GF-D8 (cell line): Measurements from ENCODE around the gene ASTN2.

Experiments
- DNase-seq: peaks from one replicate; lab custom pipeline; 2025; lab: John Stamatoyannopoulos, UW

The ASTN2 gene

GRCh38 chr9:117170567-117170966 lies 244.3 kb downstream of the ASTN2 start:
- no peak for DNase-seq

- DNase-seq, result no peak
Measured at GRCh38 chr9:117169089-117169621, 245.7 kb downstream of the ASTN2 start.

DNA sequence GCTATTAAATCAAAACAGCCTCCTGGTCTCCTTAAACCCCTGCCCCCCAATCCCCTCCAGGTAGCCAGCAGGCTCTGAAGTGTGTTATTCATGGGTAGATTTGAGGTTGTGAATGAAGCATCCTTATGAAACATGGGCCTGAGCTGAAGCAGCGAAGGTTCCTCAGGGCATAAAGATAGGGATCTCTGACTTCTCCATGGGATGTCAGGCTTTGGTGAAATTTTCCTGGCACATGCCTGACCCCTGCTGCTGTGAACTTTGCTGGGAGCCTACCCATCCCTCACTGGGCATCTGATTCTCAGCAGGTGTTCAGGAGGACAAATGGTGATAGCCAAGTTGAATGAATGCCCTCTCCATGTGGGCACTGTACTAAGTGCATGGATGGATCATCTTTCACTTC lies 250.3 kb downstream of the ASTN2 start:
- no peak for DNase-seq

DNA sequence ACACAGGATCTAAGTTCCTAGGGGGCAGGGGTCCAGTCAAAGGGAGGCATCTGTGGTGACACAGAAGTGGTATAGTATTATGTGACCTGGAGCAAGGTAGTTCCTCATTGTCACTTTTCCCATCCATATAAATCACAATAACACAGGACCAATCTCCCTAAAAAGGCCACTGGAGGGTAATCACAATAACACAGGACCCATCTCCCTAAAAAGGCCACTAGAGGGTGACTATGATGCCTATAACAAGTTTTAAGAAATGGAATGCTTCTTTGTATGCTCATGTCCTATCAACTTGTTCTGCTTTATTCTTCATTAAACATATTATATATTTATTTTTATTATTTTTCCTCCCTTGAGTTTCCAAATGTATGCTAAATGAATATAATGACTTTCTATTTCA lies 254.6 kb downstream of the ASTN2 start:
- no peak for DNase-seq

- no peak for DNase-seq
Measured at GRCh38 chr9:117156771-117157535, 257.9 kb downstream of the ASTN2 start.

DNA sequence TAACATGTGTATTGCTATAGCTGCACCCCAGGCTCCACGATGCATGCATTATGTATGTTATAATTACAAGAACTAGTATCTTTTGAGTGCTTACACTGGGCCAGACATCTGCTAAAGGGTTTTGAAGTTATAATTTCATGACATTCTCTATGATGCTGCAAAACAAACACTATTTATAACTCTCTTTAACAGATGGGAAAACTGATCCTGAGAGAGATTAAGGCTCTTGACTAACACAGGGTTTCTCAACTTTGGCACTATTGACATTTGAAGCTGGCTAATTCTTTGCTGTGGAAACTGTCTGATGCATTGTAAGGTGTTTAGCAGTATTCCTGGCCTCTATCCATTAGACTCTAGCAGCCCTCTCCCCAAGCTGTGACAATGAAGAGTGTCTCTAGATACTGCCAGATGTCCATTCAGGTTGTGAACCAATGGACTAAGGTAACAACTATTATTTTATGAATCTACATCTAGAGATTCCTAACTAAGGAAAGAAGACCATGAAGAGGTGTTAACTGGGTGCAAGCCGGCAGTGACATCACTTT lies 258.6 kb downstream of the ASTN2 start:
- no peak for DNase-seq

GRCh38 chr9:117153021-117153420 lies 261.8 kb downstream of the ASTN2 start:
- DNase-seq, result no peak

DNA sequence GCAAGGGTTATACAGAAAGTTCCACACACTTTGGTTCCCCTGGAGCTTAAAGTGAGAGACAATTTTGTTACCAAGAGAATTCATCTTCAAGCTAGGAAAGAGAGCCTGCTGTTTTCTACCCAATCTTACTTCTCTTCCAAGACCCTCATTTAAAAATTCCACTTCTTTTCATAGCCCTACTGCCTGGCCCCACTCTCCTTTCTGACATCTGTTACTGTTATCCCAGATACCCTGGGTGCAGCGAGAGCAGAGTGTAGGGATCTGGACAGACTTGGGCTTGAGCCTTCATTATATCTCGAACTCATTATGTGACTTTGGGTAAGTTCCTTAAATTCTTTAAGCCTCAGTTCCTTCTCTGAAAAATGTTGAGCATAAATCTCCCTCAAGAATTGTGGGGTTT lies 263.1 kb downstream of the ASTN2 start:
- no peak for DNase-seq

DNA sequence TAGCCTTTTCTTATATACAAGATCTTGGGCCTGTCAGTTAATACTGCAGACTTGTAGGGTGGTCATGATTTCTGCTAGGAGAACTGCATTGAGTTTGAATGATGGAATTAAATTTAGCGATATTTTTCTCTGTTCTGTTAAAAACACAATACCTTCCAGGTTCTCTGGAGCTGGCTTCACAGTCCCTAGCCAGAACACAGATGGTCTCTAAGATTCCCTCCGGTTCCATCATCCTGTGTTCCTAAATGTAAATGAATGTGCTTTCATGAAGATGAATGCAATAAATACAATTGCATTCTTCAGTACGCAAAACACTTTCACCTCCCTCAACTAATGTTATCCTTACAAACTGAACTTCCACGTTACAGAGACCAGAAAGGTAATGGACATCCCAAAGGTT lies 264.9 kb downstream of the ASTN2 start:
- DNase-seq, result no peak

GRCh38 chr9:117145811-117146490 lies 268.9 kb downstream of the ASTN2 start:
- no peak for DNase-seq

DNA sequence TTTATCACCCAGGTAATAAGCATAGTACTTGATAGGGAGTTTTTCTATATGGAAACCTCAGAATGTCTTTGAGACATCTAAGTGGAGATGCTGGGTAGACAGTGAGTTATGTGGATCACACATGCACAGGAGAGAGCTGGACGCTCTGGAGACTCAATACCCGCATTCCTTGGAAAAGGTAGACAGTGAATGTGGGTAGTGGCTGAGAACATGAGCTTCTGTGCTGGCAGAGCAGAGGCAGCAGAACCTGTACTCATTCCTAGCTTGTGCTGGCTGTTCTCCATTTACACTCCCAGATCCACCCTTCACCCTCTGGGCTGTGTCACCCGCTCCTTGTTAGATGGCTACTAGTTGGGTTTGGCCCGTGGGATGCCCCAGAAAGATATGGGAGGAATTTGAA lies 269.8 kb downstream of the ASTN2 start:
- DNase-seq, result no peak

GRCh38 chr9:117138231-117138630 lies 276.6 kb downstream of the ASTN2 start:
- DNase-seq, result no peak

GRCh38 chr9:117136461-117136860 lies 278.4 kb downstream of the ASTN2 start:
- DNase-seq, result no peak

GRCh38 chr9:117135501-117136098 lies 279.3 kb downstream of the ASTN2 start:
- DNase-seq, result no peak

- DNase-seq, result no peak
Measured at GRCh38 chr9:117134826-117135500, 279.9 kb downstream of the ASTN2 start.

- no peak for DNase-seq
Measured at GRCh38 chr9:117126871-117127270, 288.0 kb downstream of the ASTN2 start.

GRCh38 chr9:117125531-117125930 lies 289.3 kb downstream of the ASTN2 start:
- no peak for DNase-seq

GRCh38 chr9:117123729-117124128 lies 291.1 kb downstream of the ASTN2 start:
- DNase-seq, result no peak

DNA sequence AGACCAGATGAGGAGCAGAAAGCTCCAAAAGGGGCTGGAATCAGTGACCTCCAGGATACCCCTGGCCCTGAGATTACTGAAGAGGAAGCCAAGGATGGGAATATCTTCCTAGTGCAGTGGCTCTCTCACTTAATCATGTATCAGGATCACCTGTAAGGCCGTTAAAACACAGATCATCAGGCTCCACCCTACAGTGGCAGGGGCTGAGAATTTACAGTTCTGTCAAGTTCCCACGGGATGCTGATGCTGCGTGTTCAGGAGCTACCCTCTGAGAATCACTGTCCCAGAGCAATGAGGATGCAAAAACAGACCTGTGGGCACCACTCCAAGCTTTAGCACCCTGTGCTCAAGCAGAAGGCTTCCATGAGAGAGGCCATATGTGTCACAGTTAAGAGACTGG lies 291.9 kb downstream of the ASTN2 start:
- DNase-seq, result no peak

DNA sequence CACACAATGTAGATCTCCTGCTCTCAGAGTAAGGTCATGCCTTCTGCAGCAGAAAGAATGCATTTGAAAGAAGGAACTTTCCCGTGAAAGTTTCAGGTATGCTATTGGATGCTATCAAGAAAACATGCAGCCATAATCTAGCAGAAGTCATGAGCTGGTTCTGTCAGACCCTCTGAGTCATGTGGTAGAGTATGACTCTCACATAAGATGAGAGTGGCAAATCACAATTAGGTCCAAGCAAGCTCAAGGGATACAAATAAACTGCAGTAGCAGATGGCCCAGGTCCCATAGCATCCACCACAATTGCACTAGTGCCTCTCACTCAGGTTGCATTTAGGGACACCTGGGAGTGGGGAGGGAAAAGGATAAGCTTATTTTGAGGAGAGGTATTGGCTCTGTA lies 292.8 kb downstream of the ASTN2 start:
- DNase-seq, result no peak

- DNase-seq, result no peak
Measured at GRCh38 chr9:117121316-117121715, 293.5 kb downstream of the ASTN2 start.

- DNase-seq, result no peak
Measured at GRCh38 chr9:117120061-117120460, 294.8 kb downstream of the ASTN2 start.
